Fibroblast of villous mesenchyme (primary cell): ENCODE results near the gene INTS1. TPM values are rescaled to one million over a fixed set of nuclear protein-coding genes. Genes with fewer than 3 reads are reported as not detected.

Source experiments
- DNase-seq: peaks from one replicate; pipeline ENCODE4 v3.0.0-alpha.2; 2010; ENCODE audit warnings: low read depth
- H3K4me3 ChIP-seq: 2 replicates; pipeline ENCODE4 v1.5.1; 2011; ENCODE audit warnings: low read depth, mild to moderate bottlenecking, low read length
- total RNA-seq: library from RNA; depleted of rRNA; stranded (reverse); fragments of >200 nt; gene quantifications from 2 replicates; pipeline ENCODE4 v1.2.3, GENCODE V29; 2012
- TF ChIP-seq, protein P1 (sequence below): IDR thresholded peaks from 2 replicates; pipeline ENCODE4 v1.5.1; 2012; ENCODE audit warnings: low read depth, mild to moderate bottlenecking, low read length; ENCODE audit not compliant: insufficient read depth

Gene INTS1
- total RNA-seq, 1 donor: 45.3 TPM

DNA sequence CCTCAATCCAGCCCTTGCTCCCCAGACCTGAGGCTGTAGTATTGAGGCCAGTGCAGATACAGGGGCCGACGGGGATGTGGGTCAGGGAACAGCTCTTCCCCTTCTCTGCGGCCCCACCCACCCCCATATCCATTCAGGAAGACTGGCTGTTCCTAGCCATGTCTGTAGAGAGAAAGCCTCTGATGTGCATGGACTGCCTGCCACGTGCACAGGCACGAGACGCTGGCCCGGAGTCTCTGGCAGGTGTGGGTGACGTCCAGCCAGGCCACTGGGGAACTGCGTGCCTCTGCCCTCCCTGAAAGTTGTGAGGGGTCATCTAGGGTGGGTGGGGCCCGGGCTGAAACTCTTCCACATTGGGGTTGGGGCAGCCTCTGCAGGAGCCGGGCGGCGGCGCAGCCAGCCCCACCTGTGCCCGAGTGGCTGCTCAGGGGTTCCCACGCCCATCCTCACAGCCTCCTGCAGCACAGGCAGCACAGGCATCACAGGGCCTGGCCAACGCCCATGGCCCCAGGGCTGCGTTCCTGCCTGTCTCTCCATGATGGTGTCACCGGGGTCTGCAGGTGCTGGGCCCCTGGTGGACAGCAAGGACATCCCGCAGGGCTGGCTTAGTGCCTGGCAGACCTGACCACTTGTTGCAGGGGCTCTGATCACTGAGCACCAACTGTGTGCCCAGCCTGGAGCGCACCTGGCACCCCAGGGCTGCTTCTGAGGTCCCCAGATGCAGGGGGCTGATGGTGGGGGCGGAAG is 72.4 kb downstream of the INTS1 start:
- DNase-seq: no peak
- TF ChIP-seq, protein P1, sequence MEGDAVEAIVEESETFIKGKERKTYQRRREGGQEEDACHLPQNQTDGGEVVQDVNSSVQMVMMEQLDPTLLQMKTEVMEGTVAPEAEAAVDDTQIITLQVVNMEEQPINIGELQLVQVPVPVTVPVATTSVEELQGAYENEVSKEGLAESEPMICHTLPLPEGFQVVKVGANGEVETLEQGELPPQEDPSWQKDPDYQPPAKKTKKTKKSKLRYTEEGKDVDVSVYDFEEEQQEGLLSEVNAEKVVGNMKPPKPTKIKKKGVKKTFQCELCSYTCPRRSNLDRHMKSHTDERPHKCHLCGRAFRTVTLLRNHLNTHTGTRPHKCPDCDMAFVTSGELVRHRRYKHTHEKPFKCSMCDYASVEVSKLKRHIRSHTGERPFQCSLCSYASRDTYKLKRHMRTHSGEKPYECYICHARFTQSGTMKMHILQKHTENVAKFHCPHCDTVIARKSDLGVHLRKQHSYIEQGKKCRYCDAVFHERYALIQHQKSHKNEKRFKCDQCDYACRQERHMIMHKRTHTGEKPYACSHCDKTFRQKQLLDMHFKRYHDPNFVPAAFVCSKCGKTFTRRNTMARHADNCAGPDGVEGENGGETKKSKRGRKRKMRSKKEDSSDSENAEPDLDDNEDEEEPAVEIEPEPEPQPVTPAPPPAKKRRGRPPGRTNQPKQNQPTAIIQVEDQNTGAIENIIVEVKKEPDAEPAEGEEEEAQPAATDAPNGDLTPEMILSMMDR: no peak
- H3K4me3 ChIP-seq: no peak overlapping the region

DNA sequence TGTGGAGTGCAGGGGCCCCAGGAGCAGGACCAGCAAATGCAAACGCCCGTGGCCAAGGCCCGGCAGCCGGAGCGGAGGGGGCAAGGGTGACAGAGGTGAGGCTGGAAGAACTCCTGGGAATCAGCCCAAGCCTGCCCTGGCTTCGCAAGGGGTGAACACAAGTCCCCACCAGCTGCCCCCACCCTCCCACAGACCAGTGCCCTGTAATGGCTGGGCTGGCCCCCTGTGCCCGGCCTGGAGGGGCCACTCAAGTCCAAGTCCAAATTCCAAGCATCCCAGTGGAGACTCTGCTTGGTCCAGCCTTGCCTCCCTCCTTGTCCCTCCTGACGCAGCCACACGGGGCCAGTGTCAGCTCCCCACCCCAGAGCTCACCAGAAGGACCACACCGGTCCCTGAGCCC is 73.0 kb downstream of the INTS1 start:
- no peak for DNase-seq
- TF ChIP-seq, protein P1: no peak
- no peak overlapping the region for H3K4me3 ChIP-seq

DNA sequence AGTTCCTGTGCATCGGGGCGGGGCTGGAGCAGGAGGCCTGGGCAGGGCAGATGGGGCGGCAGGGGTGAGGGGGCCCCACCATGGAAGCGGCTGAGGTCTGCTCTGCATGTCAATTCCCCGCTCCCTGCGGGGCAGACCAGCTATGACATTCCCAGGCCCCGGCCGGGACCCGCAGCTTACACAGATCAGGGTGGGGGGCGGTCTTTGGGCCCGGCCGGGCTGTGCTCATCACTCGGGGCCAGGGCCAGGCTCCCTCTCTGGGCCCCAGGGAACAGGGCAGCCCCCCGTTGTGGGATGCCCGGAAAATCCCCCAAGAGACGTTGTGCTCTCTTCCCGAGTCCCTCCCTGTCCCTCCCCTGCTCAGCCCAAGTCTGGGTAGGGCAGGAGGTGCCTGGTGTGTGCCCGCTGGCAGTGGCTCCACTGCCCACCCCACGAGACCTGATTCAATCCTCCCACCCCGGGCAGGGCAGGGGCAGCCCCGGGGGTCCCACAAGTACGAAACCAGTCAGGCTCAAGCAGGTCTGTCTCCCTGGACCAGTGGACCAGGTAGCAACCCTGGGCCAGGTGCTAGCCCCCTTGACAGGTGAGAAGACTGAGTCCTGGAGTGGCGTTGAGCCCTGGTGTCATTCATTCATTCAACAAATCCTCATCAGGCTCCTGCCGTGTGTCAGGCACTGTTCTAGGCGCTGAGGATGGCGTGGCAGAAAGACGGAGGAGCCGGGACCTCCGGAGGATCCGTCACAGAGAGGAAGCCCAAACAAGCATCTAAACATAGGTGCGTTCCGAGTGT is 73.9 kb downstream of the INTS1 start:
- TF ChIP-seq, protein P1: no peak
- H3K4me3 ChIP-seq: no peak overlapping the region
- DNase-seq: no peak

DNA sequence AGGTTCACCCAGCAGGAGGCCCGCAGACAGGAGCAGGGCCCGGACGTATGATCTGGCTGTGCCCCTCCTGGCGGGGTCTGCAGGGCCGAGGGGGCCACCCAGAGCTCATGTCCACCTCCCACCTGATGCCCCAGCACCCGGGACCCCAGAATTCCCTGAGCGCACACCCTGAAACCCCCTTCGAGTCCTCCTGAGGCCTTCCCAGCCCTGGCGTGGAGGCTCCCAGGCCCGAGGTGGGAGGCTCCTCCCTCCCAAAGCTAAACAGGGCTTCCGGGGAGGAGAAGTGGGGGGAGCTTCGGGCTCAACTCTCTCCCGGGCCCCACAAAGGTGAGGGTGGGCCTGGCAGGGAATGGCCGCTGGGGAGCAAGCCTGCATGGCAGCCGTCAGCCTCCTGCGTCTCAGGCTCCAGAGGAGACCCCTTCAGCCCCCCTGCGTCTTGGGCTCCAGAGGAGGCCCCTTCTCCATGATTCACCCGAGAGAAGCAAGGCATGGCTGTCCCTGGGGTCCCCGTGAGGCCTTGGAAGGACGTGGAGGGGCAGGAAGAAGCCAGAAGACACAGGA is 75.2 kb downstream of the INTS1 start:
- TF ChIP-seq, protein P1: no peak
- DNase-seq: no peak
- no peak overlapping the region for H3K4me3 ChIP-seq

DNA sequence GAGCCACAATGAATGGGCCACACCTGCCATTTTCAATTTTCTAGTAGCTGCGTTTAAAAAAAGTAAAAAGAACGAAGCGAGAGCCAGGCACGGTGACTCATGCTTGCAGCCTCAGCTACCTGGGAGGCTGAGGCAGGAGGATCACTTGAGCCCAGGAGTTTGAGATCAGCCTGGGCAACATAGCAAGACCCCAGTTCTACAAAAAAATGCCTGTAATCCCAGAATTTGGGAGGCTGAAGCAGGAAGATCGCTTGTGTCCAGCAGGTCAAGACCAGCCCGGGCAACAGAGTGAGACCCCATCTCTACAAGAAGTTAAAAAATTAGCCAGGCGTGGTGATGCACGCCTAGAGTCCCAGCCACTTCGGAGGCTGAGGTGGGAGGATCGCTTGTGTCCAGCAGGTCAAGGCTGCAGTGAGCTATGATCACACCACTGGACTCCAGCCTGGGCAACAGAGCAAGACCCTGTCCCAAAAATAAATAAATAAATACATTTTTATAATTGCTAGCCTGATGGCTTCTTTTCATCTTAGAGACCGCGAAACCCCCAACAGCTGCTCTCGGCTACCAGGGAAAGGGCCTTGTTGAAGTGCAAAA is 77.0 kb downstream of the INTS1 start:
- TF ChIP-seq, protein P1: no peak
- H3K4me3 ChIP-seq: no peak overlapping the region
- no peak for DNase-seq

DNA sequence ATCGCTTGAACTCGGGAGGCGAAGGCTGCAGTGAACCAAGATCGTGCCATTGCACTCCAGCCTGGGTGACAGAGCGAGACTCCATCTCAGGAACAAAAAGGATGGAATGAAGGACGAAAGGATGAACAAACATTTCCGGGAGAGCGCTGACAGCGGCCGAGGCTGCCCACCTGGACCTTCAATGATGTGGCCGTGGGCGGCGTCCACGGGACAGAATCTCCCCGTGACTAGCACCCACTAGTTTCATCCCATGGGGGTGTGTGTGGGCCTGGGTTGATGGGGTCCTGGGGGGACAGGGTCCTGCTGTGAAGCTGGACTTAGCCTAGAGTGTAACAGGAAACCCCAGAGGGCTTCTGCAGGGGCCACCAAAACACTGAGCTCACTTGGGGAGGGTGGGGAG is 77.7 kb downstream of the INTS1 start:
- no peak overlapping the region for H3K4me3 ChIP-seq
- DNase-seq: no peak
- TF ChIP-seq, protein P1: no peak
